ENCODE measurements around the gene TSNAXIP1. TPM values are rescaled to one million over a fixed set of nuclear protein-coding genes. Genes with fewer than 3 reads are reported as not detected.
A peak's percentile ranks its signal among the peaks of the same experiment; 100 is the strongest.

TSNAXIP1 gene
- total and polyA plus RNA-seq, 2 experiments from 2014 or later: 3.1 to 5.8 TPM

- Histone ChIP-seq H3K9me2 (replicated peaks; ENCODE audit: insufficient read depth) (no peaks in the 10 kb centered on the region), H3K4me2 (peak overlapping the region; percentile 70), H3K9me3 (ENCODE audit: low read depth) (no peaks in the 10 kb centered on the region), H3K79me2 (peaks cover 35% of the 10 kb centered on the region), H3K36me3 (replicated peaks; ENCODE audit: insufficient read depth, low read depth) (no peaks in the 10 kb centered on the region), H3K4me3 (no peak overlapping the region), H4K20me1 (ENCODE audit: insufficient read depth, poor library complexity, severe bottlenecking) (peaks cover 9% of the 10 kb centered on the region), H3K27ac (peak overlapping the region; percentile 99), H3K27me3 (no peaks in the 10 kb centered on the region), H3K4me1 (ENCODE audit: insufficient read depth) (peaks cover 30% of the 10 kb centered on the region), H2AFZ (peak overlapping the region; percentile 90)
- no peak for TF ChIP-seq CTCF (IDR thresholded peaks at IDR 0.05; ENCODE audit: poor library complexity)
- TF ChIP-seq EZH2phosphoT487 (IDR thresholded peaks at IDR 0.05; ENCODE audit: low read depth, severe bottlenecking, unreplicated experiment): no peak
- TF ChIP-seq EZH2 (IDR thresholded peaks at IDR 0.05; ENCODE audit: borderline replicate concordance): no peak
- DNase-seq (ENCODE audit: low spot score): no peak
- 56% methylated on average over 17 of the region's 17 CpGs for WGBS (ENCODE audit: low lambda C conversion rate, missing lambda C conversion rate)
These were observed 34.6 kb downstream of the TSNAXIP1 start for GRCh38 chr16:67841198-67841815.

- H3K4me1 ChIP-seq (ENCODE audit: insufficient read depth): peaks cover 30% of the 10 kb centered on the region
- no peaks in the 10 kb centered on the region for H3K36me3 ChIP-seq (replicated peaks; ENCODE audit: insufficient read depth, low read depth)
- H4K20me1 ChIP-seq (ENCODE audit: insufficient read depth, poor library complexity, severe bottlenecking): peaks cover 9% of the 10 kb centered on the region
- H3K27ac ChIP-seq: peak within 1 kb of the TSS; percentile 99
- H3K79me2 ChIP-seq: peaks cover 35% of the 10 kb centered on the region
- TF ChIP-seq EZH2phosphoT487 (IDR thresholded peaks at IDR 0.05; ENCODE audit: low read depth, severe bottlenecking, unreplicated experiment) (no peak), EZH2 (IDR thresholded peaks at IDR 0.05; ENCODE audit: borderline replicate concordance) (no peak), CTCF (IDR thresholded peaks at IDR 0.05; ENCODE audit: poor library complexity) (peak; percentile 75)
- peak within 1 kb of the TSS; percentile 89 for H3K4me2 ChIP-seq
- H2AFZ ChIP-seq: peak within 1 kb of the TSS; percentile 96
- no peaks in the 10 kb centered on the region for H3K9me2 ChIP-seq (replicated peaks; ENCODE audit: insufficient read depth)
- H3K27me3 ChIP-seq: no peaks in the 10 kb centered on the region
- peak; percentile 98 for DNase-seq (ENCODE audit: low spot score)
- 1% methylated on average over 63 of the region's 83 CpGs for WGBS (ENCODE audit: low lambda C conversion rate, missing lambda C conversion rate)
- peak within 1 kb of the TSS; percentile 91 for H3K4me3 ChIP-seq
- no peaks in the 10 kb centered on the region for H3K9me3 ChIP-seq (ENCODE audit: low read depth)
These were observed 35.3 kb downstream of the TSNAXIP1 start, which contains the start of gene THAP11 for GRCh38 chr16:67841816-67842508. THAP11 (plus strand) TSS chr16:67842320; CDS start chr16:67842555, 235 bp downstream.

GRCh38 chr16:67842509-67843342, 36.0 kb downstream of the TSNAXIP1 start:
- peaks cover 42% of the 10 kb centered on the region for H3K79me2 ChIP-seq
- peak overlapping the region; percentile 91 for H3K4me3 ChIP-seq
- H3K4me1 ChIP-seq (ENCODE audit: insufficient read depth): peaks cover 30% of the 10 kb centered on the region
- 2% methylated on average over 65 of the region's 67 CpGs for WGBS (ENCODE audit: low lambda C conversion rate, missing lambda C conversion rate)
- H3K36me3 ChIP-seq (replicated peaks; ENCODE audit: insufficient read depth, low read depth): no peaks in the 10 kb centered on the region
- no peaks in the 10 kb centered on the region for H3K9me3 ChIP-seq (ENCODE audit: low read depth)
- peak overlapping the region; percentile 96 for H2AFZ ChIP-seq
- DNase-seq (ENCODE audit: low spot score): peak; percentile 76
- TF ChIP-seq EZH2 (IDR thresholded peaks at IDR 0.05; ENCODE audit: borderline replicate concordance) (no peak), EZH2phosphoT487 (IDR thresholded peaks at IDR 0.05; ENCODE audit: low read depth, severe bottlenecking, unreplicated experiment) (no peak), CTCF (IDR thresholded peaks at IDR 0.05; ENCODE audit: poor library complexity) (peak; percentile 32)
- peak overlapping the region; percentile 99 for H3K27ac ChIP-seq
- peak overlapping the region; percentile 89 for H3K4me2 ChIP-seq
- peaks cover 9% of the 10 kb centered on the region for H4K20me1 ChIP-seq (ENCODE audit: insufficient read depth, poor library complexity, severe bottlenecking)
- H3K9me2 ChIP-seq (replicated peaks; ENCODE audit: insufficient read depth): no peaks in the 10 kb centered on the region
- no peaks in the 10 kb centered on the region for H3K27me3 ChIP-seq
